Measurements from ENCODE around the gene SH3PXD2A. TPM values are rescaled to one million over a fixed set of nuclear protein-coding genes. Genes with fewer than 3 reads are reported as not detected.

The SH3PXD2A gene
- total and polyA plus RNA-seq, 10 donors: 2.6 to 50.0 (median 35.2) TPM

GRCh38 chr10:103856797-103857170 is 1.4 kb upstream of the SH3PXD2A start:
- intact Hi-C loops (cut with DNase I; ENCODE audit: low total_unique reads): no loop called here
- Histone ChIP-seq H3K27ac (no peak overlapping the region), H3K4me1 (peaks cover 14 to 58% (median 43%) of the 10 kb centered on the region in 6 donors), H3K36me3 (no peaks in the 10 kb centered on the region), H3K4me3 (no peak overlapping the region), H3K9me3 (no peaks in the 10 kb centered on the region), H3K27me3 (replicated peaks in 1 of 7) (peaks cover 0 to 34% (median 13%) of the 10 kb centered on the region in 7 donors)
- no peak for DNase-seq
- WGBS, 5 donors: 90 to 97% (median 92%) methylated on average over 5 of the region's 5 CpGs
- TF ChIP-seq CTCF (IDR thresholded peaks at IDR 0.05 in 8 of 11, conservative IDR thresholded peaks at IDR 0.05 in 3 of 11): no peak
- no peak for TF ChIP-seq POLR2AphosphoS5 (IDR thresholded peaks at IDR 0.05)
- TF ChIP-seq POLR2A (IDR thresholded peaks at IDR 0.05): no peak

GRCh38 chr10:103855852-103856796 is 748 bp upstream of the SH3PXD2A start:
- H3K36me3 ChIP-seq: no peaks in the 10 kb centered on the region
- peaks cover 0 to 34% (median 13%) of the 10 kb centered on the region in 7 donors for H3K27me3 ChIP-seq (replicated peaks in 1 of 7)
- no peak for TF ChIP-seq POLR2A (IDR thresholded peaks at IDR 0.05)
- no peak for TF ChIP-seq POLR2AphosphoS5 (IDR thresholded peaks at IDR 0.05)
- no peak for TF ChIP-seq CTCF (IDR thresholded peaks at IDR 0.05 in 8 of 11, conservative IDR thresholded peaks at IDR 0.05 in 3 of 11)
- H3K4me1 ChIP-seq: peaks cover 14 to 64% (median 46%) of the 10 kb centered on the region in 6 donors
- no peak for DNase-seq
- intact Hi-C loops (cut with DNase I; ENCODE audit: low total_unique reads): no loop called here
- H3K27ac ChIP-seq: peak overlapping the region in 6 of 8 donors; percentile 58 to 80 (median 74)
- H3K4me3 ChIP-seq: peak overlapping the region; percentile 41 to 77 (median 52)
- no peaks in the 10 kb centered on the region for H3K9me3 ChIP-seq
- WGBS, 5 donors: 18 to 27% (median 21%) methylated on average over 27 to 34 of the region's 34 CpGs

- H3K27me3 ChIP-seq (replicated peaks in 1 of 7): peaks cover 0 to 34% (median 13%) of the 10 kb centered on the region in 7 donors
- no peaks in the 10 kb centered on the region for H3K9me3 ChIP-seq
- TF ChIP-seq POLR2AphosphoS5 (IDR thresholded peaks at IDR 0.05) (peak in 1 of 3 donors; percentile 15), CTCF (IDR thresholded peaks at IDR 0.05 in 8 of 11, conservative IDR thresholded peaks at IDR 0.05 in 3 of 11) (no peak)
- peaks cover 14 to 77% (median 55%) of the 10 kb centered on the region in 6 donors for H3K4me1 ChIP-seq
- H3K4me3 ChIP-seq: peak overlapping the region; percentile 49 to 77 (median 52)
- intact Hi-C loops (cut with DNase I; ENCODE audit: low total_unique reads): no loop called here
- peak overlapping the region in 7 of 8 donors; percentile 27 to 80 (median 73) for H3K27ac ChIP-seq
- DNase-seq: peak; percentile 83
- H3K36me3 ChIP-seq: no peaks in the 10 kb centered on the region
- WGBS, 5 donors: 1% methylated on average over 25 to 53 of the region's 53 CpGs
These were observed 537 bp downstream of the SH3PXD2A start for GRCh38 chr10:103854686-103855391.
